ENCODE measurements around the gene IGFL2. TPM values are rescaled to one million over a fixed set of nuclear protein-coding genes. Genes with fewer than 3 reads are reported as not detected.
"Not testable (repeated sequence)": the region's sequence is repeated elsewhere in the genome, so short reads cannot be mapped to it uniquely, and the experiment has no call there.

IGFL2 gene
- not detected for polyA plus RNA-seq (ENCODE audit: insufficient read length in 3 of 3)

- DNase-seq (ENCODE audit: low read depth in 3 of 3, low spot score in 2 of 3): no peak
These were observed at the start of gene IGFL2 for GRCh38 chr19:46147791-46148288. Gene IGFL2, plus strand, starts transcription at chr19:46148238. Its CDS starts 41 bp downstream, at chr19:46148279.

DNA sequence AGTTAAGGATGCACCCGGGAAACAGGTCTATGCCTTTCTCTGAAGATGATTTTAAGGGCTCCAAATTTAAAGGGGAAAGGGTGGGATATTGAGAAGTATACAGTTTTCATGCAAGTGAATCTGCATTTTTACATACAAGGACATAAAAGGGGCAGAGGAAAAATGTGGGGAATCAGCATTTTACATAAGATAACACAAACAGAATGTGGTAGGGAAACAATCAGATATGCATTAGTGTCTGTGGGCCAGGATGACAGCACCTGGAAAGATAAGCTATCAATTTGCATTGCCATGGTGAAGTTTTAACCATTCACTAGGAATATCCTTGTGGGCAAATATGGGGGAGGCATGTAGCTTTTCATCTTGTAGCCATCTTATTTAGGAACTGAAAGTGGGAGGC is 47.7 kb upstream of the IGFL2 start:
- no peak for DNase-seq (ENCODE audit: low read depth in 3 of 3, low spot score in 2 of 3)

DNA sequence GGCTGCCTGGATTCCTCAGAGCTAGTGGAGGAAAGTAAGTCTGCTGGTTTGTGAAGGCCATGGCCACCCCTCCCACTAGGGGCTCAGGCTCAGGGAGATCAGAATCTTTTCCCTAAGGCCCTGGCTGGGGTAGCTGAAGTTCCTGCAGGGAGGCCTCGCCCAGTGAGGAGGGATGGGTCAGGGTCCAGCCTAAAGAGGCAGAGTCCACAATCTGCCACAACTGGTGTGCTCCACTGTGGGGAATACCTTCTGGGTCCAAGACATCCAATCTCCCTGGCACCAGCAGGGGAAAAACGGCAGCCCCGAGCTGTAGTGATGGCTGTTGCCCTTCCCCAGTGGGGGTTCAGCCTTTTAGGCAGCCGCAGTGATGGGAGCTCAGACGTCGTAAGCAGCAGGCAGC is 46.7 kb upstream of the IGFL2 start:
- DNase-seq (ENCODE audit: low read depth in 3 of 3, low spot score in 2 of 3): no peak

DNA sequence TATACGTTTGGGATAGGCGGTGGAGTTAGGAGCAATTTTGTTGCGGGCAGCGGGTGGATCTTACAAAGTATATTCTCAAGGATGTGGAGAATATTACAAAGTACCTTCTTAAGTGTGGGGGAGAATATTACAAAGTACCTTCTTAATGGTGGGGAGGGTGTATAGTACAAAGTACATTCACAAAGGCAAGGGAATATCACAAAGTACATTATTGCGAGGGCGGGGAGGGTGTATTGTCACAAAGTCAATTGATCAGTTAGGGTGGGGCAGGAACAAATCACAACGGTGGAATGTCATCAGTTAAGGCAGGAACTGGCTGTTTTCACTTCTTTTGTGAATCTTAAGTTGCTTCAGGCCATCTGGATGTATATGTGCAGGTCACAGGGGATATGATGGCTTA is 45.7 kb upstream of the IGFL2 start:
- DNase-seq (ENCODE audit: low read depth in 3 of 3, low spot score in 2 of 3): not testable (repeated sequence)

GRCh38 chr19:46107371-46107770 is 40.7 kb upstream of the IGFL2 start:
- DNase-seq (ENCODE audit: low read depth in 3 of 3, low spot score in 2 of 3): no peak

GRCh38 chr19:46109876-46110275 is 38.2 kb upstream of the IGFL2 start:
- no peak for DNase-seq (ENCODE audit: low read depth in 3 of 3, low spot score in 2 of 3)

DNA sequence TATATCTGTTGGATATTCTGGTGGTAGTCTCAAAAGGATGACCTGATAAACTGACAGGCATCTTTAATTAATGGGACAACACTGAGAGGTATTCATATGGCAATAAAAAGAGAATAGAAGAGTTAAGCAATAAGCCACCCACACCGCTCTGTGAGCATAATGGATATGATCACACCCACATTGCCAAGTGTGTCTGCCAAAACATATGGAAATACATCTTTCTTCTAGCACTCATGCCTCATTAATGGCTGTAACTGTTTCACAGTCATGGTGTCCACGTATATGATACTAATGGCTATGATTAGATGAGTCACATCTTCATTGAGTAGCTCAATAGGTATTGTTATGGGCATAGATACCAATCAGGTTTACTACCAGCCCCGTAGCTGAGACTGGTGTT is 36.7 kb upstream of the IGFL2 start:
- no peak for DNase-seq (ENCODE audit: low read depth in 3 of 3, low spot score in 2 of 3)

GRCh38 chr19:46112527-46112926 is 35.5 kb upstream of the IGFL2 start:
- DNase-seq (ENCODE audit: low read depth in 3 of 3, low spot score in 2 of 3): no peak

DNA sequence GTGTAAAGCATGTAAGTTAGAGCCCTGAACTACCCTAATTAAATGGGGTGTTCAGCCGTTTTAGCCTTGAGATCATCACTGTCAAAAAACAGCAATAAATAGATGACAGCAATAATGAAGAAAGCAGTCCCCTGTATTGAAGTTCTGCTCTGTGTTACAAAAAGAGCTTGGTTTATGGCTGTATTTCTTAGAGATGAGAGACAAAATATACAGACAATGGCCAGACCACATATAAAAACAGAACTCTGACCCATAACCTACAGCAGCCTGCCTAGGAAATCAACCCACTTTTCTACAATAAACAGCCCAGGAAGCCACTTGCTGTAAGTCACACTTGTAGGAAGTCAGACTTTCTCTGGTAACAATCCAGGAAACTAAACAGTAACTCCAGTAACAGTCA is 34.3 kb upstream of the IGFL2 start:
- DNase-seq (ENCODE audit: low read depth in 3 of 3, low spot score in 2 of 3): no peak

GRCh38 chr19:46115396-46116106 is 32.5 kb upstream of the IGFL2 start:
- DNase-seq (ENCODE audit: low read depth in 3 of 3, low spot score in 2 of 3): no peak

- no peak for DNase-seq (ENCODE audit: low read depth in 3 of 3, low spot score in 2 of 3)
These were observed 31.9 kb upstream of the IGFL2 start for GRCh38 chr19:46116121-46116520.

GRCh38 chr19:46118136-46118535 is 29.9 kb upstream of the IGFL2 start:
- DNase-seq (ENCODE audit: low read depth in 3 of 3, low spot score in 2 of 3): no peak

- DNase-seq (ENCODE audit: low read depth in 3 of 3, low spot score in 2 of 3): no peak
These were observed 23.4 kb upstream of the IGFL2 start, which contains the start of gene IGFL3 for GRCh38 chr19:46124638-46125115. Gene IGFL3, minus strand, starts transcription at chr19:46124688. Its CDS starts 39 bp downstream, at chr19:46124649.

DNA sequence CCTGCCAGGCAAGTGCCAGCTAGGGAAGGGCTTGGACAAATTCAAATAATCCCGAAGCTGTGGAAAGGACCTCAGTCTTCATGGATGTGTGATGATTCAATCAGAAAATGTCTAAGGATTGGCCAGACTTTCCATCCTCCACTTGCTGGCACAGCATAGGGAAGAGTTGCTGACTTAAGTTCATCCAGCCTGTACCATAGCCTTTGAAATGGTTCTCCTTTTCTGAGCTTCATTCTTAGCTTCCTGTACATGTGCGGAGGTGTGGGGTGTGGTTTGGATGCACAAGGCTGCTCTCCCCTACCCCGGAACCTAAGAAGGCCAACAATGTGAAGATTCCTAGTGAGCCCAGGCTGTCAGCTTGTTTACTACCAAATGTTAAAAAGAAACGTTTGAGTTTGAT is 22.6 kb upstream of the IGFL2 start:
- DNase-seq (ENCODE audit: low read depth in 3 of 3, low spot score in 2 of 3): no peak

DNA sequence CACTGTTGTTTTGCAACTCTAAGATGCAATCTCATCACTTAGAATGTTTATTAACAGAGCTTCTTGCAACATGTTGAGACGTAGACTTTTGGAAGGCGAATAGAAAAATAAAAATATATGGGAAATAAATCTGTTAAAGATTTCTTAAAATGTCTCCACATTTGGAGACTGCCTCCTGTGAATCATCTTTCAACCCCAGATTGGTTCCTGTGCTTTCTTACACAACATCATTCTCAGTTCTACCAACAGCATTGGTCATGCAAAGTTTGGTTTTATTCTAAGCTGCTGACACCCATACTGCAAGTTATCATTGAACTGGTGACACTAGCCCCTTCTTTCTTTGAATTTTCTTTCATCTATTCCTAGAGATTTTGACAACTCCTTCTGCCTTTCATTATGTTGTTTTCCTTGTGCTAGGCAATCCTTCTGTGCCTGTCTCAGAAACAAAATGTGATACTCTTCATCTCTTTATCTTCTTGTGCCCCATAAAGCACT is 21.9 kb upstream of the IGFL2 start:
- DNase-seq (ENCODE audit: low read depth in 3 of 3, low spot score in 2 of 3): no peak

- DNase-seq (ENCODE audit: low read depth in 3 of 3, low spot score in 2 of 3): no peak
These were observed 16.4 kb upstream of the IGFL2 start for GRCh38 chr19:46131485-46132143.

GRCh38 chr19:46132508-46133100 is 15.4 kb upstream of the IGFL2 start:
- no peak for DNase-seq (ENCODE audit: low read depth in 3 of 3, low spot score in 2 of 3)

GRCh38 chr19:46133101-46133627 is 14.9 kb upstream of the IGFL2 start:
- DNase-seq (ENCODE audit: low read depth in 3 of 3, low spot score in 2 of 3): peak in 2 of 3 donors; percentile 7 to 19

GRCh38 chr19:46133777-46134241 is 14.2 kb upstream of the IGFL2 start:
- DNase-seq (ENCODE audit: low read depth in 3 of 3, low spot score in 2 of 3): no peak

DNA sequence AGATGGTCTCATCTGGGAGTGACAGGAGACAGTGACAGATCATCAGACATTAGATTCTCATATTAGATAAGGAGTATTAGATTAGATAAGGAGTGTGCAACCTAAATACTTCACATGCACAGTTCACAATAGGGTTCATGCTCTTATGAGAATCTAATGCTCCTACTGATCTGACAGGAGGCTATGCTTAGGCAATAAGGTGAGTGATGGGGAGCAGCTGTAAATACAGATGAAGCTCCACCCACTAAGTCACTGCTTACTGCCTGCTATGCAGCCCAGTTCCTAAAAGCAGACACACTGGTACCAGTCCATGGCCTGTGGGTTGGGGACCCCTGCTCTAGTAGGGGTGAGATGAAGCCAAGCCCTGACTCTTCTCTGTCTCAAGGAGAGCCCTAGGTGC is 13.5 kb upstream of the IGFL2 start:
- DNase-seq (ENCODE audit: low read depth in 3 of 3, low spot score in 2 of 3): no peak

GRCh38 chr19:46137915-46138473 is 10.0 kb upstream of the IGFL2 start:
- no peak for DNase-seq (ENCODE audit: low read depth in 3 of 3, low spot score in 2 of 3)
